ENCODE data around the gene SYAP1. TPM values are rescaled to one million over a fixed set of nuclear protein-coding genes. Genes with fewer than 3 reads are reported as not detected.

SYAP1 gene
- total RNA-seq, 1 donor from 2014 or later = 18.1 TPM

DNA sequence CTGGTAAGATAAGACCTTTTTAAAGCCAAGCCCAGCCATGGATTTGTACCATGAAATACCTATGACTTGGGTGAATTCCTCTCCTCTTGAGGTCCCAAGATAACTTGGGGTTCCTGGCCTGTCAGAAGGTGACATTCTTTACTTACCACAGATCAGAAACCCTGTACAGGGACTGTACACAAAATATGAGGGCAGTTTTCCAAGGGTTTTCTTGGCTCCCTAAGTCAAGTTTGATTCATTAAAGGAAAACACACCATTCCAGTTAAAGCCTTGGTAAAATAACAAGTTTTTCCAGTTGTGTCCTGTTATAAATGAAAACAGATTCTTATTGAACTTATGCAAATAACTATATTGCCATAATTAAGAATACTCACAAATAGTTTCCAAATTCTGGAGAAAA, 8.2 kb downstream of the SYAP1 start:
- Histone ChIP-seq H3K4me3 (no peak overlapping the region), H3K36me3 (no peaks in the 10 kb centered on the region), H3K4me1 (peaks cover 3% of the 10 kb centered on the region), H3K27ac (replicated peaks) (no peak overlapping the region), H3K27me3 (ENCODE audit: low read depth) (no peaks in the 10 kb centered on the region), H3K9me3 (replicated peaks) (no peaks in the 10 kb centered on the region)
- intact Hi-C loops (cut with micrococcal nuclease) = no loop called here
- no peak for DNase-seq
- TF ChIP-seq, protein P1, sequence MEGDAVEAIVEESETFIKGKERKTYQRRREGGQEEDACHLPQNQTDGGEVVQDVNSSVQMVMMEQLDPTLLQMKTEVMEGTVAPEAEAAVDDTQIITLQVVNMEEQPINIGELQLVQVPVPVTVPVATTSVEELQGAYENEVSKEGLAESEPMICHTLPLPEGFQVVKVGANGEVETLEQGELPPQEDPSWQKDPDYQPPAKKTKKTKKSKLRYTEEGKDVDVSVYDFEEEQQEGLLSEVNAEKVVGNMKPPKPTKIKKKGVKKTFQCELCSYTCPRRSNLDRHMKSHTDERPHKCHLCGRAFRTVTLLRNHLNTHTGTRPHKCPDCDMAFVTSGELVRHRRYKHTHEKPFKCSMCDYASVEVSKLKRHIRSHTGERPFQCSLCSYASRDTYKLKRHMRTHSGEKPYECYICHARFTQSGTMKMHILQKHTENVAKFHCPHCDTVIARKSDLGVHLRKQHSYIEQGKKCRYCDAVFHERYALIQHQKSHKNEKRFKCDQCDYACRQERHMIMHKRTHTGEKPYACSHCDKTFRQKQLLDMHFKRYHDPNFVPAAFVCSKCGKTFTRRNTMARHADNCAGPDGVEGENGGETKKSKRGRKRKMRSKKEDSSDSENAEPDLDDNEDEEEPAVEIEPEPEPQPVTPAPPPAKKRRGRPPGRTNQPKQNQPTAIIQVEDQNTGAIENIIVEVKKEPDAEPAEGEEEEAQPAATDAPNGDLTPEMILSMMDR (IDR thresholded peaks at IDR 0.05; ENCODE audit: borderline replicate concordance) = no peak

DNA sequence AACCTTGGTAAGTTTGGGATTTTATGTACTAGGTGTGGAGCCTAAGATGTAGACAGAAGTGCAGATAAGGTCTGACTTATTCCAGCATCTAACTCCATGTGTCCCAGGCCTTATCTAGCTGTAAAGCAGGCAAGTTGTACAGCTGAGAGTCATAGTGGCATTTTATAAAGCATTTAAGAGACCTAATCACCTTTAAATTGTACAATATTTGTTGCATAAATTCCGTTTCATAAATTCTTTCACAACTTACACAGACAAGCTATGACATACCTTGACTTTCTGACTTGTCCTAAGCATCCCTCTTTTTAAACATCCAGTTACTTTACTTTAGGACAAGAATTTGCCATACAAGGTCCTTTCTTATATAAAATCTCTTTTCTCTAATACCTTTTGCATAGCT, 11.0 kb downstream of the SYAP1 start:
- no peak overlapping the region for H3K4me3 ChIP-seq
- no peaks in the 10 kb centered on the region for H3K9me3 ChIP-seq (replicated peaks)
- H3K36me3 ChIP-seq = peaks cover 2% of the 10 kb centered on the region
- no peaks in the 10 kb centered on the region for H3K4me1 ChIP-seq
- H3K27me3 ChIP-seq (ENCODE audit: low read depth) = no peaks in the 10 kb centered on the region
- TF ChIP-seq, protein P1 (IDR thresholded peaks at IDR 0.05; ENCODE audit: borderline replicate concordance) = no peak
- H3K27ac ChIP-seq (replicated peaks) = no peak overlapping the region
- intact Hi-C loops (cut with micrococcal nuclease) = no loop called here
- no peak for DNase-seq

DNA sequence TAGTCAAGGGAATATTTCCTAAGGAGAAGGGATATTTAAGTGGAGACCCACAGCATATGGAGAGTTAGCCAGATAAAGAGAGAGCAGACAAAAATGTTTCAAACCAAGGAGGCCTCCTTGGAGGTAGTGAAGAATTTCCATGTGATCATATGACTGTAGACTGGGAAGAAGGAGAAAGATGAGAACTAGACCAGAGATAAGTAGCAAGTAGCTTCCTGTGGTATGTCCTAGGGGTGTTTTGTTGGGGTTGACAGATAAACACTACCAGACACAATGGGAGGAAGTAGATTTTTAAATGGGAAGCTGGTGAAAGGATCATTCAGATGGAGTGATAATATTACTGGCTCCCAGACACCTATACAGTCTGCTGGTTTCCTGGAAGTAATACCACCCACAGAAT, 13.6 kb downstream of the SYAP1 start:
- Histone ChIP-seq H3K4me1 (no peaks in the 10 kb centered on the region), H3K9me3 (replicated peaks) (no peaks in the 10 kb centered on the region), H3K4me3 (no peak overlapping the region), H3K27me3 (ENCODE audit: low read depth) (no peaks in the 10 kb centered on the region), H3K27ac (replicated peaks) (no peak overlapping the region), H3K36me3 (peaks cover 23% of the 10 kb centered on the region)
- DNase-seq = no peak
- TF ChIP-seq, protein P1 (IDR thresholded peaks at IDR 0.05; ENCODE audit: borderline replicate concordance) = no peak
- intact Hi-C loops (cut with micrococcal nuclease) = no loop called here

DNA sequence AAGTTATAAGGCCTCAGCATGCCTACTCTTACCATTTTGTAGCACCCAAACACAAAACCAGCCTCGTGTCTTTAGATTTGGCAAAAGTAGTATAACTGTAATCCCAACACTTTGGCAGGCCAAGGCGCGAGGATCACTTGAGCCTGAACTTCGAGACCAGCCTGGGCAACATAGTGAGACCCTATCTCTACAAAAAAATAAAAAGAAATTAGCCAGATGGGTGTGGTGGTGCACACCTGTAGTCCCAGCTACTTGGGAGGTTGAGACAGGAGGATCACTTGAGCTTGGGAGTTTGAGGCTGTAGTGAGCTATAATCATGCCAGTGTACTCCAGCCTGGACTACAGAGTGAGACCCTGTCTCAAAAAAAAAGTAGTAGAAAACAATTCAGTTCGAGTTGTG, 17.6 kb downstream of the SYAP1 start:
- intact Hi-C loops (cut with micrococcal nuclease) = no loop called here
- H3K27ac ChIP-seq (replicated peaks) = no peak overlapping the region
- no peak for DNase-seq
- H3K4me1 ChIP-seq = no peaks in the 10 kb centered on the region
- TF ChIP-seq, protein P1 (IDR thresholded peaks at IDR 0.05; ENCODE audit: borderline replicate concordance) = no peak
- H3K27me3 ChIP-seq (ENCODE audit: low read depth) = no peaks in the 10 kb centered on the region
- no peaks in the 10 kb centered on the region for H3K9me3 ChIP-seq (replicated peaks)
- H3K4me3 ChIP-seq = no peak overlapping the region
- peaks cover 33% of the 10 kb centered on the region for H3K36me3 ChIP-seq

DNA sequence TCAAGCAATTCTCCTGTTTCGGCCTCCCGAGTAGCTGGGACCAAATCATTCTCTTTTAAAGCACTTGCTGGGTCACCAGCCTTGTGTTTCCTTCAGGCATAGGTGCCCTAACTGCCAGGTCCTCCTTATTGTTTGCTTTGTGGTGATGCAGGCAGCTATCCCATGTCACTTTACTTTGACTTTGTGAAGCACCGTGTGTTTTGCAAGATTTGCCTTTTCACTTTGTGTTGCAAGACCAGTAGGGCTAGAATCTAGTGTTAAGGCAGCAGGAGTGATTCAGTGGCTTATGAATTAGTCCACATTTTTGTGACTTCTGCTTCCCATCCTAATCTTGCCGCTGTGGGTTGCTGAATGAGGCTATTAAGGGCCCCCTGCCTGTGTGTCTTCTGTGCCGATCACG, 20.2 kb downstream of the SYAP1 start:
- H3K27ac ChIP-seq (replicated peaks) = no peak overlapping the region
- H3K4me1 ChIP-seq = no peaks in the 10 kb centered on the region
- intact Hi-C loops (cut with micrococcal nuclease) = no loop called here
- H3K36me3 ChIP-seq = peaks cover 56% of the 10 kb centered on the region
- no peaks in the 10 kb centered on the region for H3K9me3 ChIP-seq (replicated peaks)
- no peak overlapping the region for H3K4me3 ChIP-seq
- no peaks in the 10 kb centered on the region for H3K27me3 ChIP-seq (ENCODE audit: low read depth)
- TF ChIP-seq, protein P1 (IDR thresholded peaks at IDR 0.05; ENCODE audit: borderline replicate concordance) = no peak
- no peak for DNase-seq
